Measurements from ENCODE around the gene OR2F1.

The OR2F1 gene

GRCh38 chr7:143954544-143954943 lies at the start of gene OR2F1:
TSS of gene OR2F1 (plus strand) at chr7:143954844. CDS start at chr7:143959971, 5,127 bp downstream.
- DNase-seq: no peak

GRCh38 chr7:143905509-143905908 lies 49.1 kb upstream of the OR2F1 start:
- no peak for DNase-seq

GRCh38 chr7:143906151-143906550 lies 48.5 kb upstream of the OR2F1 start:
- no peak for DNase-seq

- DNase-seq: no peak
Measured at GRCh38 chr7:143906895-143907294, 47.7 kb upstream of the OR2F1 start.

GRCh38 chr7:143908120-143908519 lies 46.5 kb upstream of the OR2F1 start:
- no peak for DNase-seq

GRCh38 chr7:143909863-143910262 lies 44.8 kb upstream of the OR2F1 start:
- no peak for DNase-seq

GRCh38 chr7:143910473-143911248 lies 44.0 kb upstream of the OR2F1 start:
- no peak for DNase-seq

GRCh38 chr7:143913945-143914615 lies 40.6 kb upstream of the OR2F1 start:
- DNase-seq: no peak

GRCh38 chr7:143914938-143915652 lies 39.5 kb upstream of the OR2F1 start:
- no peak for DNase-seq

- DNase-seq: no peak
Measured at GRCh38 chr7:143924851-143925250, 29.8 kb upstream of the OR2F1 start.

- no peak for DNase-seq
Measured at GRCh38 chr7:143929224-143929920, 25.3 kb upstream of the OR2F1 start.

- no peak for DNase-seq
Measured at GRCh38 chr7:143931739-143932138, 22.9 kb upstream of the OR2F1 start.

- DNase-seq: no peak
Measured at GRCh38 chr7:143934526-143935325, 19.9 kb upstream of the OR2F1 start, which contains the start of gene OR2F2. TSS of gene OR2F2 (plus strand) at chr7:143935233. CDS start at chr7:143935233, 0 bp downstream.

- DNase-seq: no peak
Measured at GRCh38 chr7:143936087-143937009, 18.3 kb upstream of the OR2F1 start.

- no peak for DNase-seq
Measured at GRCh38 chr7:143938379-143939243, 16.0 kb upstream of the OR2F1 start.

GRCh38 chr7:143945423-143945822 lies 9.2 kb upstream of the OR2F1 start:
- no peak for DNase-seq

- DNase-seq: no peak
Measured at GRCh38 chr7:143947111-143947510, 7.5 kb upstream of the OR2F1 start.

- no peak for DNase-seq
Measured at GRCh38 chr7:143948733-143949132, 5.9 kb upstream of the OR2F1 start.

- DNase-seq: no peak
Measured at GRCh38 chr7:143953421-143953820, 1.2 kb upstream of the OR2F1 start.

GRCh38 chr7:143954135-143954534 lies 509 bp upstream of the OR2F1 start:
- DNase-seq: no peak
